ENCODE measurements around the gene SLCO4C1.

DNA sequence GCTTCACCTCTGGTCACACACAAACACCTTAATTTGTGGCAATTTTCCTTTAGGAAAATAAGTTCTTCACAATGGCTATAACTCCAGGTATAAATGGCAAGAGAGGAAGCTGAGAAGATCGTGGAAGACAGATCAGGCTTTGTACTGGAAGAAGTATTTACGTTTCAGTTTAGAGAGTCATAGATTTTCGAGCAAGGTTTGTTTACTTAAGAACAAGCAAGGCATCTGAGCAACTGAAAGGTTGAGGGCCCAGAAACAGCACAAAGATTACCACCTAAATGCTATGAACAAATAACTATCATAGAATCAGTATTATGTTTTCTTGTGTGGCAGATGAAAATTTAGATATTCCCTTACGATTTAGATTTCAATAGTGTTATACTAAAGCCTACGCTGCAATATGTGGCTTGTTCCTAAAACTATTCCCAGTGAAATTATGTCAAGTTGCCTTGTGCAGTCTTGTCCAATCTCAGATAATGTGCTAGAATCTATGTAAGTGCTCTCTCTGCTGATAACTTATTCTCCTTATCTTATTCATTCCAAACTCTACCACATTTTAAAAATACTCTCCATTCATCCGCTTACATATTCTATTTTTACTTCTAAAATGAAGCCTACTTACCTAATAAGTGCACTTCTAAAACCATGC is 6.7 kb downstream of the SLCO4C1 start:
- TF ChIP-seq, protein P1, sequence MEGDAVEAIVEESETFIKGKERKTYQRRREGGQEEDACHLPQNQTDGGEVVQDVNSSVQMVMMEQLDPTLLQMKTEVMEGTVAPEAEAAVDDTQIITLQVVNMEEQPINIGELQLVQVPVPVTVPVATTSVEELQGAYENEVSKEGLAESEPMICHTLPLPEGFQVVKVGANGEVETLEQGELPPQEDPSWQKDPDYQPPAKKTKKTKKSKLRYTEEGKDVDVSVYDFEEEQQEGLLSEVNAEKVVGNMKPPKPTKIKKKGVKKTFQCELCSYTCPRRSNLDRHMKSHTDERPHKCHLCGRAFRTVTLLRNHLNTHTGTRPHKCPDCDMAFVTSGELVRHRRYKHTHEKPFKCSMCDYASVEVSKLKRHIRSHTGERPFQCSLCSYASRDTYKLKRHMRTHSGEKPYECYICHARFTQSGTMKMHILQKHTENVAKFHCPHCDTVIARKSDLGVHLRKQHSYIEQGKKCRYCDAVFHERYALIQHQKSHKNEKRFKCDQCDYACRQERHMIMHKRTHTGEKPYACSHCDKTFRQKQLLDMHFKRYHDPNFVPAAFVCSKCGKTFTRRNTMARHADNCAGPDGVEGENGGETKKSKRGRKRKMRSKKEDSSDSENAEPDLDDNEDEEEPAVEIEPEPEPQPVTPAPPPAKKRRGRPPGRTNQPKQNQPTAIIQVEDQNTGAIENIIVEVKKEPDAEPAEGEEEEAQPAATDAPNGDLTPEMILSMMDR (IDR thresholded peaks at IDR 0.05), result no peak
- no peak for TF ChIP-seq POLR2A (IDR thresholded peaks at IDR 0.05)
